H1 (cell line): ENCODE results near the gene ACADSB. TPM values are rescaled to one million over a fixed set of nuclear protein-coding genes. Genes with fewer than 3 reads are reported as not detected.

Experiments used
- ATF2 ChIP-seq: IDR thresholded peaks from 2 replicates; pipeline ENCODE4 v1.6.1; 2012; ENCODE audit warnings: low read length, inconsistent platforms
- GABPA ChIP-seq: IDR thresholded peaks from 2 replicates; pipeline ENCODE4 v1.6.1; 2011; ENCODE audit warnings: mild to moderate bottlenecking, low read length, moderate library complexity, borderline replicate concordance; ENCODE audit not compliant: insufficient read depth
- MAX ChIP-seq: IDR thresholded peaks from 2 replicates; pipeline ENCODE4 v1.6.1; 2012; ENCODE audit warnings: inconsistent platforms
- NANOG ChIP-seq: IDR thresholded peaks from 2 replicates; pipeline ENCODE4 v1.6.1; 2011; ENCODE audit warnings: low read length, low read depth, mild to moderate bottlenecking, inconsistent platforms; ENCODE audit not compliant: insufficient read depth, poor library complexity, severe bottlenecking
- RNF2 ChIP-seq: fragments of 200-900, 300-1000 bp; sonication (generic); IDR thresholded peaks from 2 replicates; pipeline ENCODE4 v1.7.1; 2016; ENCODE audit warnings: borderline replicate concordance, low read depth, mild to moderate bottlenecking, antibody characterized with exemption, low read length; ENCODE audit not compliant: poor library complexity, severe bottlenecking; ENCODE audit errors: missing control alignments
- SRF ChIP-seq: IDR thresholded peaks from 2 replicates; pipeline ENCODE4 v1.6.1; 2011; ENCODE audit warnings: mild to moderate bottlenecking, low read depth, low read length, moderate library complexity
- polyA plus RNA-seq, 7 experiments: library from polyadenylated mRNA; depleted of rRNA in 3 of 7; stranded (reverse) in 5 of 7; unstranded in 2 of 7; fragments of >200 nt in 5 of 7; fragments of 200-250 nt in 2 of 7; gene quantifications; 1 replicate in 5 of 7; 2 replicates in 1 of 7; 4 replicates in 1 of 7; pipeline versions ENCODE4 v1.2.1 to v1.2.3, GENCODE V29; 2011 to 2013; ENCODE audit warnings: missing spikeins in 2 of 7, mixed read lengths in 2 of 7
- total RNA-seq: library from RNA; stranded (reverse); fragmentation: NEBNext Ultra II Directional; extraction: Animal tissue kit (Norgen Biotek cat#: 25700); gene quantifications from 2 replicates; pipeline ENCODE4 v1.2.1, GENCODE V29; 2021

The ACADSB gene
- total and polyA plus RNA-seq, 2 of the 8 experiments (the other 6 are each of a cell fraction or from before 2014, with no cell fraction given): 5.6 to 11.2 TPM

- TF ChIP-seq ATF2: no peak
- TF ChIP-seq MAX: no peak
- no peak for TF ChIP-seq RNF2
- no peak for TF ChIP-seq NANOG
- TF ChIP-seq SRF: no peak
- no peak for TF ChIP-seq GABPA
These were observed 41.9 kb upstream of the ACADSB start (continued) for GRCh38 chr10:122966879-122967278.
